Measurements from ENCODE around the gene UBTF. TPM values are rescaled to one million over a fixed set of nuclear protein-coding genes. Genes with fewer than 3 reads are reported as not detected.

Gene UBTF
- total RNA-seq, 1 experiment from 2014 or later, result 75.9 TPM

- POLR2A ChIA-PET, result no interaction called here
- Mint-ChIP-seq H3K36me3 (peaks cover 28% of the 10 kb centered on the region), H3K27ac (no peak overlapping the region), H3K4me3 (no peak overlapping the region), H3K4me1 (peaks cover 4% of the 10 kb centered on the region), H3K27me3 (ENCODE audit: low read depth) (no peaks in the 10 kb centered on the region; the same call in 1 of the 2 replicates), H3K9me3 (peaks cover 3% of the 10 kb centered on the region)
- TF ChIP-seq SMAD3 (CRISPR knock-in tag; IDR thresholded peaks at IDR 0.05; ENCODE audit: borderline replicate concordance) (no peak), ZNF138 (CRISPR knock-in tag; conservative IDR thresholded peaks at IDR 0.05) (no peak), PRRX2 (CRISPR knock-in tag; IDR thresholded peaks at IDR 0.05) (no peak), CDX4 (CRISPR knock-in tag; IDR thresholded peaks at IDR 0.05; ENCODE audit: borderline replicate concordance) (no peak), SOX15 (CRISPR knock-in tag; IDR thresholded peaks at IDR 0.05) (no peak), CBFB (CRISPR knock-in tag; IDR thresholded peaks at IDR 0.05; ENCODE audit: low read depth) (no peak), RELA (CRISPR knock-in tag; IDR thresholded peaks at IDR 0.05; ENCODE audit: borderline replicate concordance) (no peak), ZNF232 (CRISPR knock-in tag; IDR thresholded peaks at IDR 0.05) (no peak), ZNF396 (CRISPR knock-in tag; IDR thresholded peaks at IDR 0.05; ENCODE audit: borderline replicate concordance) (no peak), ZBTB21 (CRISPR knock-in tag; IDR thresholded peaks at IDR 0.05; ENCODE audit: borderline replicate concordance) (no peak), NR1H2 (CRISPR knock-in tag; IDR thresholded peaks at IDR 0.05) (no peak), GABPB1 (CRISPR knock-in tag; IDR thresholded peaks at IDR 0.05) (no peak), E2F1 (CRISPR knock-in tag; IDR thresholded peaks at IDR 0.05) (no peak), PRDM15 (CRISPR knock-in tag; IDR thresholded peaks at IDR 0.05) (no peak), TP53 (CRISPR knock-in tag; IDR thresholded peaks at IDR 0.05) (no peak), KAT7 (CRISPR knock-in tag; IDR thresholded peaks at IDR 0.05; ENCODE audit: borderline replicate concordance) (no peak), ZNF532 (CRISPR knock-in tag; IDR thresholded peaks at IDR 0.05; ENCODE audit: borderline replicate concordance) (no peak)
- ATAC-seq, result no peak
- CTCF ChIA-PET, result interaction anchor here (1.3 kb wide), 1 partner anchor 8 kb away, joined by 6 read pairs; no protein-coding TSS in a partner anchor
- DNase-seq (ENCODE audit: low spot score), result no peak
Observed at GRCh38 chr17:44176671-44177501, 42.6 kb downstream of the UBTF start.
